Caco-2 (cell line): ENCODE measurements around the gene DNAH7. TPM values are rescaled to one million over a fixed set of nuclear protein-coding genes. Genes with fewer than 3 reads are reported as not detected.

Experiments
- BruUV-seq: library from RNA; stranded (reverse); fragments of 400-500 nt; replicated peaks from 2 replicates; lab custom pipeline; 2021; lab: Mats Ljungman, UMichigan
- CTCF ChIA-PET: fragments of 300-600 bp; sonication (Branson Sonifier 250); formaldehyde crosslinking; loops from one replicate; lab custom pipeline; 2022; ENCODE audit warnings: antibody characterized with exemption; lab: Charles Lee
- POLR2A ChIA-PET: fragments of 300-600 bp; sonication (Branson Sonifier 250); formaldehyde crosslinking; loops from one replicate; lab custom pipeline; 2022; ENCODE audit warnings: antibody characterized with exemption; lab: Charles Lee
- DNase-seq, 2 experiments: peaks; one replicate each; pipeline versions ENCODE4 v3.0.0 to v3.0.0-alpha.2; 2020 to 2022
- H3K27me3 ChIP-seq: replicated peaks from 2 replicates; pipeline ENCODE4 v1.6.0; 2011; ENCODE audit warnings: low read length; ENCODE audit not compliant: control insufficient read depth, insufficient read depth
- H3K36me3 ChIP-seq: 2 replicates; pipeline ENCODE4 v1.5.1; 2011; ENCODE audit warnings: low read length; ENCODE audit not compliant: control insufficient read depth, insufficient read depth
- H3K4me1 ChIP-seq: fragments of 250-450 bp; sonication (Bioruptor Pico); 2 replicates; pipeline ENCODE4 v1.5.1; 2020; ENCODE audit warnings: mild to moderate bottlenecking
- H3K4me3 ChIP-seq: 2 replicates; pipeline ENCODE4 v1.5.1; 2011; ENCODE audit warnings: low read depth, mild to moderate bottlenecking, control low read depth, low read length
- H3K9me3 ChIP-seq: fragments of 250-450 bp; sonication (Bioruptor Pico); 2 replicates; pipeline ENCODE4 v1.5.1; 2020; ENCODE audit warnings: mild to moderate bottlenecking, moderate library complexity
- H3K27ac Mint-ChIP-seq: one replicate; pipeline ENCODE4 v1.8.0; 2022; ENCODE audit warnings: mixed read lengths; ENCODE audit not compliant: unreplicated experiment
- H3K27me3 Mint-ChIP-seq: one replicate; pipeline ENCODE4 v1.8.0; 2022; ENCODE audit warnings: mixed read lengths; ENCODE audit not compliant: insufficient read depth, unreplicated experiment
- H3K36me3 Mint-ChIP-seq: one replicate; pipeline ENCODE4 v1.8.0; 2022; ENCODE audit warnings: mild to moderate bottlenecking, mixed read lengths; ENCODE audit not compliant: insufficient read depth, unreplicated experiment
- H3K4me1 Mint-ChIP-seq: one replicate; pipeline ENCODE4 v1.8.0; 2022; ENCODE audit warnings: low read depth, mixed read lengths; ENCODE audit not compliant: unreplicated experiment
- H3K4me3 Mint-ChIP-seq: one replicate; pipeline ENCODE4 v1.8.0; 2022; ENCODE audit warnings: mild to moderate bottlenecking, moderate library complexity, mixed read lengths; ENCODE audit not compliant: unreplicated experiment
- H3K9me3 Mint-ChIP-seq: one replicate; pipeline ENCODE4 v1.8.0; 2022; ENCODE audit warnings: mixed read lengths; ENCODE audit not compliant: unreplicated experiment
- intact Hi-C: fragments of 100-400 bp; cut with micrococcal nuclease; formaldehyde crosslinking; loops from one replicate; pipeline ENCODE4 v1.10.0; 2022; ENCODE audit not compliant: unreplicated experiment
- total RNA-seq: library from RNA; stranded (reverse); gene quantifications from 2 replicates; pipeline ENCODE4 v1.2.3, GENCODE V29; 2022
- TF ChIP-seq, protein P1 (sequence below), 2 experiments: fragments of 200-600 bp in 1 of 2; IDR thresholded peaks; 1 replicate in 1 of 2; 2 replicates in 1 of 2; pipeline versions ENCODE4 v1.5.1 to v1.8.0; 2011 to 2022; ENCODE audit warnings: antibody characterized with exemption in 1 of 2, control low read depth in 1 of 2, inconsistent platforms in 1 of 2, low read depth in 1 of 2, low read length in 1 of 2, mild to moderate bottlenecking in 1 of 2, moderate library complexity in 1 of 2; ENCODE audit not compliant: insufficient read depth in 1 of 2, severe bottlenecking in 1 of 2, unreplicated experiment in 1 of 2

Gene DNAH7
- total RNA-seq, 1 experiment from 2014 or later = 0.16 TPM

DNA sequence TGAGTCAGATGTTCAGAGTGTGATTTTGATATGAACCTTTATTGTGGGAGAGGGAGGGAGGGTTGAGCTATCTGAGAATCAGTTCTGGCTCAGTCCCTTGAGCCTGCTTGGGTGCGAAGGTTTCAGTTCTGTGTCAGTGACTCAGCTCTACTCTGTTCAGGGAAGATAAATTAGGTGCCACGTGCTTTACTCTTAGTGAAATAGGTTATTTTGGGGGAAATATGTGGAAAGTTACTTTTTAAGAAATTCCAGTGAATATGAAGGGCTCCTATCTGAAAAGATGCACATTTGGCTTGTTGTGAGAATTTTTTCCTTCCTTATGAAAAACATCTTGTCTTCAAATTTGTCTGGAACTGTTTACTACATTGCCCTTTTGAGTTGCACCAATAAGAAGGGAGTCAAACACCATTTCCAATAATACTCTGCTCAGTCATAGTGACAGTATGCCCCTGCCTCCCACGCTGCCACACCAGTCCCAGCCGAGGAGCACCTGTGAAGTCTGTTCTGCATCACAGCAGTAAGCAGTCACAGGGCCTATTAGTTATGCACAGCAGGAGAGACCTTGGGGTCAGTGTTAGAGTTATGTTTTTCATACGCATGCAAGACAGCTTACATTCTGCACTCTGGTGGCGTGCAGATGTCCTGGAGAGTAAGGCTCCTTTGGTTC, 32.8 kb upstream of the DNAH7 start:
- intact Hi-C loops = no loop called here
- no peaks in the 10 kb centered on the region for H3K4me1 Mint-ChIP-seq
- Histone ChIP-seq H3K9me3 (no peaks in the 10 kb centered on the region; the same call in 1 of the 2 replicates), H3K4me3 (no peak overlapping the region), H3K27me3 (no peaks in the 10 kb centered on the region), H3K36me3 (no peaks in the 10 kb centered on the region), H3K4me1 (no peaks in the 10 kb centered on the region)
- H3K36me3 Mint-ChIP-seq = no peaks in the 10 kb centered on the region
- peaks cover 2% of the 10 kb centered on the region for H3K27me3 Mint-ChIP-seq
- H3K4me3 Mint-ChIP-seq = no peak overlapping the region
- DNase-seq = no peak
- CTCF ChIA-PET = no interaction called here
- POLR2A ChIA-PET = no interaction called here
- TF ChIP-seq, protein P1, sequence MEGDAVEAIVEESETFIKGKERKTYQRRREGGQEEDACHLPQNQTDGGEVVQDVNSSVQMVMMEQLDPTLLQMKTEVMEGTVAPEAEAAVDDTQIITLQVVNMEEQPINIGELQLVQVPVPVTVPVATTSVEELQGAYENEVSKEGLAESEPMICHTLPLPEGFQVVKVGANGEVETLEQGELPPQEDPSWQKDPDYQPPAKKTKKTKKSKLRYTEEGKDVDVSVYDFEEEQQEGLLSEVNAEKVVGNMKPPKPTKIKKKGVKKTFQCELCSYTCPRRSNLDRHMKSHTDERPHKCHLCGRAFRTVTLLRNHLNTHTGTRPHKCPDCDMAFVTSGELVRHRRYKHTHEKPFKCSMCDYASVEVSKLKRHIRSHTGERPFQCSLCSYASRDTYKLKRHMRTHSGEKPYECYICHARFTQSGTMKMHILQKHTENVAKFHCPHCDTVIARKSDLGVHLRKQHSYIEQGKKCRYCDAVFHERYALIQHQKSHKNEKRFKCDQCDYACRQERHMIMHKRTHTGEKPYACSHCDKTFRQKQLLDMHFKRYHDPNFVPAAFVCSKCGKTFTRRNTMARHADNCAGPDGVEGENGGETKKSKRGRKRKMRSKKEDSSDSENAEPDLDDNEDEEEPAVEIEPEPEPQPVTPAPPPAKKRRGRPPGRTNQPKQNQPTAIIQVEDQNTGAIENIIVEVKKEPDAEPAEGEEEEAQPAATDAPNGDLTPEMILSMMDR (IDR thresholded peaks at IDR 0.05; ENCODE audit: insufficient read depth in 1 of 2, low read depth in 1 of 2, low read length in 1 of 2, severe bottlenecking in 1 of 2, unreplicated experiment in 1 of 2) = no peak
- no peaks in the 10 kb centered on the region for H3K9me3 Mint-ChIP-seq
- no peak overlapping the region for H3K27ac Mint-ChIP-seq
- no TSS peak for BruUV-seq

DNA sequence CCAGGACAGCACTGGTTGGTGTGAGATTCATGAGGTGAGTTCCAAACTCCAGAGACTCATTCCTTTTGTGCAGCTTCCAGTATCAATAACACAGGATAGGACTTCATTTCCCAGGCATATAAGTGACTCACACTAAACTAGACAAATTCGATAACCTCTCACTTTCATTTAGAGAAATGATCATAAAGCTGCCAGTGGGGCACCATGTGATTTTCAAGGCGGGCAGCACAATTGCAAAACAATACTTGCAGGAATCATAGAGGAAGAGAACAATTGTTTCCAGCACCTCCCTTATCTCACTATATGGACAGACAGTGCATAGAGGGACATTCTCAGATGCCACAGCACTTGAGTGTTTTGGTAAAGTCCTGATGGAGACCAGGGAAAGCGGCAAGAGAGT, 31.3 kb upstream of the DNAH7 start:
- Mint-ChIP-seq H3K36me3 (no peaks in the 10 kb centered on the region), H3K27me3 (peaks cover 2% of the 10 kb centered on the region), H3K4me1 (no peaks in the 10 kb centered on the region), H3K27ac (no peak overlapping the region), H3K9me3 (no peaks in the 10 kb centered on the region), H3K4me3 (no peak overlapping the region)
- TF ChIP-seq, protein P1 (IDR thresholded peaks at IDR 0.05; ENCODE audit: insufficient read depth in 1 of 2, low read depth in 1 of 2, low read length in 1 of 2, severe bottlenecking in 1 of 2, unreplicated experiment in 1 of 2) = no peak
- intact Hi-C loops = no loop called here
- no peaks in the 10 kb centered on the region for H3K4me1 ChIP-seq
- no peak for DNase-seq
- CTCF ChIA-PET = no interaction called here
- no peaks in the 10 kb centered on the region for H3K36me3 ChIP-seq
- H3K4me3 ChIP-seq = no peak overlapping the region
- POLR2A ChIA-PET = no interaction called here
- BruUV-seq = no TSS peak
- no peaks in the 10 kb centered on the region for H3K27me3 ChIP-seq
- H3K9me3 ChIP-seq = no peaks in the 10 kb centered on the region; the same call in 1 of the 2 replicates

DNA sequence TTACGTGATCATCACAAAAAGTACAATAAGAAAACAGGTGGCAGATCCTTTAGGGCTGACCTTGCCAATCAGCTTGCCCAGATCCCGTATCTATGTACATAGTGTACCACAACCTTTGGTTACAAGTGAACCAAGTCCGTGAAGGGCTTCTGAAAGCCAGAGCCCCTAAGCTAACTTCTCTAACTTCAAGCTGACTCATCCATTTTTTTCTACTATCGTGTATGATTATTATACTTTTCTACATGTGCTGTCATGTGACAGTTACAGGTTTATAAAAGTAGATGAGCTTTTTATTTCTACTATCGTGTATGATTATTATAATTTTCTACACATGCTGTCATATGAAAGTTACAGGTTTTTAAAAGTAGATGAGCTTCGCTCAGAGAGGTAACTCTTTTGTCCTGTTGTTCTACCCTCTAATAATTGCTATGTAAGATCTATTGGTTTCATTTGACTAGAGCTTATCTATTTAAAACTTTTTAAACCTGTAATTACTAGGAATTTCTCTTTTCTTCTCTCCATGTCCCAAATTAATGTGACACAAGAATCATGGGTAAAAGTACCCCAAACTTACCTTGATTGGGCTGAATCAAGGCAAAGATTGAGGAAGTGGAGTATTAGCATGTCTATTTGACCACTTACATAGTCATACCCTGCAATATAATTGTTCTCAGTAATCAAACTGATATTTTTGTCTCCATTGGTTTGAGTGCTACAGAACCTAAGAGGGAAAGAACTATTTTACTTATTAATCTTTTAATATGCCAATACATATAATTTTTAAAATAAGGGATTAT, 29.4 kb upstream of the DNAH7 start:
- Histone ChIP-seq H3K9me3 (no peaks in the 10 kb centered on the region), H3K36me3 (no peaks in the 10 kb centered on the region), H3K4me1 (no peaks in the 10 kb centered on the region), H3K4me3 (no peak overlapping the region), H3K27me3 (no peaks in the 10 kb centered on the region)
- ChIA-PET POLR2A (no interaction called here), CTCF (no interaction called here)
- no TSS peak for BruUV-seq
- DNase-seq = no peak
- TF ChIP-seq, protein P1 (IDR thresholded peaks at IDR 0.05; ENCODE audit: insufficient read depth in 1 of 2, low read depth in 1 of 2, low read length in 1 of 2, severe bottlenecking in 1 of 2, unreplicated experiment in 1 of 2) = no peak
- no peak overlapping the region for H3K27ac Mint-ChIP-seq
- H3K4me1 Mint-ChIP-seq = no peaks in the 10 kb centered on the region
- H3K27me3 Mint-ChIP-seq = peaks cover 2% of the 10 kb centered on the region
- H3K9me3 Mint-ChIP-seq = no peaks in the 10 kb centered on the region
- intact Hi-C loops = no loop called here
- no peak overlapping the region for H3K4me3 Mint-ChIP-seq
- H3K36me3 Mint-ChIP-seq = no peaks in the 10 kb centered on the region
